OCI-LY3 (cell line): Measurements from ENCODE around the gene CEP250.

ENCODE experiments used
- CTCF ChIP-seq: fragments of 200-600, 300-600 bp; sonication (generic); IDR thresholded peaks from 2 replicates; pipeline ENCODE4 v1.5.1; 2014; ENCODE audit warnings: antibody characterized with exemption, low read length, low read depth
- EZH2phosphoT487 ChIP-seq: fragments of 200-600 bp; shearing (Covaris generic); IDR thresholded peaks from 2 replicates; pipeline ENCODE4 v1.6.1; 2018; ENCODE audit warnings: antibody characterized with exemption, mixed run types, low read depth

- no peak for TF ChIP-seq CTCF
- TF ChIP-seq EZH2phosphoT487 = no peak
Observed at GRCh38 chr20:35405775-35406174, 49.6 kb upstream of the CEP250 start.
